ENCODE data around the gene LRP1B.
"Not testable (repeated sequence)": the region's sequence is repeated elsewhere in the genome, so short reads cannot be mapped to it uniquely, and the experiment has no call there.

LRP1B gene

DNA sequence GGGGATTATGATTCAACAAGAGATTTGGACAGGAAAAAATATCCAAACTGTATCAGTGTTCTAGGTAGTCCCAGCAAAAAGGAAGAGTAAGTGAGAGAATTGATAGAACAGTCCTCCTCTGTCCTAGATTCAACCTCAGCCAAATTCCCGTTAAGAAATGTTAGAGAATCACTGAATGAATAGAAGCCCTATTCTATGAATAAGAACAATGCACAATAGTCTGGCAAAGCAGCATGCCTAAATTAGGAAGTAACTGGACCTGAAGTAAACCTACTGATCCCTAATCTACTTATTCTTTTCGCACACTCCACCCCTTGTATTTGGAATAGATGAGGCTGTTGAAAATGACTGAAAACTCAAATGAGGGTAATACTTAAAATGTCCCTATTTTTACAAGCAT lies 1665.5 kb downstream of the LRP1B start:
- no peak for DNase-seq

DNA sequence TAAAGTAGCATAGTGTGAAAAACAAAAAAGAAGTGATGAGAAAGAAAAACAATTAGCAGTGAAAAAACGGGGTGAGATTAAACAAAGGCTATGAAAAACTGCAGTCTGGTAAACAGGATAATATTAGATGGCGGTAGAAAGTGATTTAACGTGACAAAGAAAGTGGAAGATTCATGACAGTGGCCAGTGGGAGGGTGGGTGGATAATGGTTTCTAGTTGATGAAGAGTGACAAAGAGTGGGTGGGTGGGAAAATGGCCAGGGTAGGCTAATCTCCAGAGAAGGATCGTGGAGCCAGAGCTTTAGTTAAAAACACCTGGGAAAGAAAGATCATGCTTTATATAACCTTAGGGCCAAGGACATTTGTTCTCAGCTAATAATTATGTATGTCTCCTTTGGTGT lies 1667.8 kb downstream of the LRP1B start:
- no peak for DNase-seq

DNA sequence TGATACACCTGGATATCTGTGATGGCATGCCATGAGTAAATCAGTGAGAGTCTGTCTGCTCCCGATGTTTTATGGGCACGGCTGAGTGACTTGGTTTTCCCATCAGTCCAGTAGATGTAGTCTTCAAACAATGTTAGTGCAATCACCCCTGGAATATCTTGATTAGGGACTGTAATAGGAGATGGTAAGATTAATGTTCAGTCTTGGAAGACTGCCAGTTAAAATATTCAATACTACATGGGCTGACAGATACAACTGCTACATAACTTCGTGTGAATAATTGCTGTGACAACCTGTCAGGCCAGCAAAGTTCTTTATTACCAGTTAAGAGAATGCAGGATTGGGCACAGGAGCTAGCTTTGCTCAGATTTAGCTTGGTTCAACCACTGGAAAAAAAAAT lies 1673.3 kb downstream of the LRP1B start:
- DNase-seq = no peak

- DNase-seq = no peak
Measured at GRCh38 chr2:140455315-140455714, 1675.5 kb downstream of the LRP1B start.

DNA sequence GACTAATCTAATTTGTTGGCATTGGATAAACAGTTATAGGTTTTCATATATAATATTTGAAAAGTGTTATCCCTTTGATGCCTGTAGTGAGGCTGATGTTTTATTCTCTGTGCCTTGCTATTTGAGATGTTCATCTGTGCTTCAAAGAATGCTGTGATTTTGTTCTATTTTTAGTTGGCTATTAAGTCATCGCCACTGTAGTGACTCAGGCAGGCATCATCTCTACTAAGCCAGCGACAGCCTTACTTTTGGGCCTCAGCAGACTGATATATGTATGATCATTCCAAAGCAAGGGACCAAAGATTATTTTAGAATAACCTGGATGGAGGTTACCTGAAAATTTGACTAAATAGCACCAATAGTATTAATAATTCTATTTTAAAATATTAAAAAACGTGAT lies 1676.1 kb downstream of the LRP1B start:
- DNase-seq = no peak

GRCh38 chr2:140451324-140451723 lies 1679.5 kb downstream of the LRP1B start:
- no peak for DNase-seq

- DNase-seq = no peak
Measured at GRCh38 chr2:140442319-140442718, 1688.5 kb downstream of the LRP1B start.

DNA sequence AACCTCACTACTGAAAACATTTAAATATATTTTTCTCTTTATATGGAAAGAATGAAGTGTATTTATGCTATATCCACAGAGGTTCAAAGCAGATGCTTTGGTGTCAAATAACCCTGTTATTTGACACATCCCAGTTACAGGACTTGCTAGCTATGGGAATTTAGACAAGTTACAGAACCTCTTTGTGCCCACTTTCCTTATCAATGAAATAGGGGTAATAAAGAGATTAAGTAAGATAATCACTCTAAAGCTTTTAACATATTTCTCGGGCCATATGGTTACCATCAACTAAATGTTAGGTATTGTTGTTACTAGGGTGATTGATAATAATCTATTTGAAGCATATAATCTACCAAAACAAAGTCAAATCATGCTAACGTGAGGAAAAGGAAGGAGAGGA lies 1690.0 kb downstream of the LRP1B start:
- DNase-seq = no peak

- no peak for DNase-seq
Measured at GRCh38 chr2:140436936-140437335, 1693.9 kb downstream of the LRP1B start.

DNA sequence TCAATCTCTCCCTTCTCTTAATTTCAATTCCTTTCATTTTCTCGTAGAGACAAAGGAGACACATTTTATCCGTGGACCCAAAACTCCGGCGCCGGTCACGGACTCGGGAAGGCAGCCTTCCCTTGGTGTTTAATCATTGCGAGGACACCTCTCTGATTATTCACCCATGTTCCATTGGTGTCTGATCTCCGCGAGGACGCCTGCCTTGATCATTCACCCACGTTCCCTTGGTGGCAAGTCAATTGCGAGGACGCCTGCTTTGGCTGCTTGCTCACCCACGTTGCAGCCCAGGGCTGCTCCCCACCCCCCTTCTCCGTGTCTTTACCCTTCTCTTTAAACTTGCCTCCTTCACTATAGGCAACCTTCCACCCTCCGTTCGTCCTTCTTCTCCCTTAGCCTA lies 1703.8 kb downstream of the LRP1B start:
- not testable (repeated sequence) for DNase-seq

DNA sequence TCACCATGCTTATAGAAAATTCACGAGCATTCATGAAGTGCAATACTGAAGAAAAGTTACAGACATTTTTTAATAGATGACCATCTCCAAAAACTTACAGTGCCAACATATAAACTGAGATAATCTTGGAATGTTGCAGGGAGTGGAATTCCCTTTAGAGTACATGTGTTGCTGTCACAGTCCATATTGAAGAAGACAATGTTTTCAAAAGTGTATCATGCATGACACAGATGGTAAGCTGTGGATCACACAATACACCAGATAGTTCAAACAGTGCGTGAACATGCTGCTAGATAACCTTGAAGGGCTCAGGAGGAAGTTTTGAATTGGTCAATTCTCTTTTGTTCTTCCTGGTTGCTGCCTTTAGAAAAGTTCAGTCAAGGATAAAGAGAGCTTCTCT lies 1706.3 kb downstream of the LRP1B start:
- DNase-seq = no peak

GRCh38 chr2:140422759-140423158 lies 1708.1 kb downstream of the LRP1B start:
- no peak for DNase-seq

DNA sequence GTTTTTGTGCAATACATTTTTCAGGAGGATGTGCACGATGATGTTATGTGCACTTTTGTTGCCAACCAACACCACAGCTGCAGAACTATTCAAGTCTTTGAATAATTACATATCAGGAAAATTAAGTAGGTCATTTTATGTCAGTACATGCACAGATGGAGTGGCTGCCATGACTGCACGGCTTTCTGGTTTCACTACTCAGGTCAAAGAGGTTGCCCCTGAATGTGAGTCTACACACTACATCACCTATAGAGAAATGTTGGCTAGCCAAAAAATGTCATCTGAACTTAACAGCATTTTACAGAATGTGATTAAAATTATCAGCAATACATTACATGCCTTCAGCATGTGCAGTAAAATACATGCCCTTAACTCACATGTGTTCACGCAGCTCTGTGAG lies 1713.3 kb downstream of the LRP1B start:
- no peak for DNase-seq

DNA sequence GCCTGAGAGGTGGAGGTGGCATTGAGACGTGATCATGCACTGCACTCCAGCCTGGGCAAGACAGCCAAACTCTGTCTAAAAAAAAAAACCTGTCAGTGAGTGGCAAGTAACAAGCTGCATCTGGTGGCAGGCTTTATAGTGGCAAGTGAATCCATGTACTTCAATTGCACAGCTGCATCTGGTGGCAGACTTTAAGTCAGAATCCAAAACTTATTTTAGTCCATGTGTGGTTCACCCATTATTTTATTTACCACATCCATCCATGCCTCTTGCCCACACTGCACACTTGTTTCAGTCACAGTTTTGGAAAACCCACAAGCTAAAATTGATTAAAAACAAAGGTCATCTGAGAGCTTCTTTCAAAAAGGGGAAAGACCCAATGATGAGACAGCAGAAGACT lies 1714.2 kb downstream of the LRP1B start:
- DNase-seq = no peak

- DNase-seq = not testable (repeated sequence)
Measured at GRCh38 chr2:140415035-140415434, 1715.8 kb downstream of the LRP1B start.

GRCh38 chr2:140410695-140411094 lies 1720.1 kb downstream of the LRP1B start:
- DNase-seq = no peak

DNA sequence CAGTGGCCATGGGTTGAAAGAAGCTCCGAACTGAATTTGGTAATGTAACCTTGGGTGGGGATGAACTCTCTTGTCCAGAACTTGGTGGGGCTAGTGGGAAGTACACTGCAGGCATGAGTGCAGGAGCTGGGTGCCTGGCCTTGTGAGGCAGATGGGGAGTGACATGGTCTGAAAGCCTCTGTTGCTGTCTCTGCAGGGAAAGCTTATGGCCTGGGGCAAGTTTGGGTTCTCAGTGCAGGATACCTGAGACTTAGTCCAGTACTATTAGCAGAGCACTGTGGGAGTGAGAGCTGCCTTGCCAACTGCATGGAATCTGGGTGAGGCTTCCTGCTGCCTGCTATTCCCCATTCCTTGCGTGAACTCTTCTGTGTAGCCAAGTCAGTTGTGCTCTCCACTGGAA lies 1729.8 kb downstream of the LRP1B start:
- no peak for DNase-seq

- no peak for DNase-seq
Measured at GRCh38 chr2:140392824-140393223, 1738.0 kb downstream of the LRP1B start.

DNA sequence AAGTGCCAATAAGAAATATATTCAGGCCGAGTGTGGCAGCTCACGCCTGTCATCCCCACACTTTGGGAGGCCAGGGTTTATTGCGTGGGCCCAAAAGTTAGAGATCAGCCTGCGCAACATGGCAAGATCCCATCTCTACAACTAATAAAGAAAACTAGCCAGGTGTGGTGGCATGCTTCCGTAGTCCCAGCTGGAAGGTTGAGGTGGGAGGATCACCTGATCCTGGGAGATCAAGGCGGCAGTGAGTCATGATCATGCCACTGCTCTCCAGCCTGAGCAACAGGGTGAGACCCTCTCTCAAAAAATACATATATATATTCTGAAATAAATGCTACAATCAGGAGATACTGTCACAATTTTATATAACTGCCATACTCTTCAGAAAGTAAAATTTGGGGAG lies 1745.9 kb downstream of the LRP1B start:
- no peak for DNase-seq

- DNase-seq = no peak
Measured at GRCh38 chr2:140383781-140384180, 1747.0 kb downstream of the LRP1B start.

GRCh38 chr2:140376686-140377085 lies 1754.1 kb downstream of the LRP1B start:
- no peak for DNase-seq

DNA sequence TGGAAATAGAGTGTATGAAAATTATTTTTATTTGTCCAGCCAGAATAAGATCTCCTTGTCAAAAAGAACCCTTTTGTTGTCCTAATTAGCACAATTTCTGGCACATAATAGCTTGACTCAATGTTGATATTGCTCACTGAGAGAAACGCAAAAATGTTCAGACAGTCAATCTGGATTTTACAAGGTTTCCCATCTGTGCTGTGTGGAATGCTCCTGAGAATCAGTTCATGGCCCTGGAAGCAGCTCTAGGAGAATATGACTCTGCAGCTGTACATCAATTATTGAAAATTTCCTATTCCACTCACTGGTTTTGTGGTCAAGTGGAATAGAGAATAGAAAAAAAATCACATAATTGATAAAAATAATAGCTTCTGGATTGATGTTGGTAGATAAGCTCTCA lies 1767.7 kb downstream of the LRP1B start:
- DNase-seq = no peak

DNA sequence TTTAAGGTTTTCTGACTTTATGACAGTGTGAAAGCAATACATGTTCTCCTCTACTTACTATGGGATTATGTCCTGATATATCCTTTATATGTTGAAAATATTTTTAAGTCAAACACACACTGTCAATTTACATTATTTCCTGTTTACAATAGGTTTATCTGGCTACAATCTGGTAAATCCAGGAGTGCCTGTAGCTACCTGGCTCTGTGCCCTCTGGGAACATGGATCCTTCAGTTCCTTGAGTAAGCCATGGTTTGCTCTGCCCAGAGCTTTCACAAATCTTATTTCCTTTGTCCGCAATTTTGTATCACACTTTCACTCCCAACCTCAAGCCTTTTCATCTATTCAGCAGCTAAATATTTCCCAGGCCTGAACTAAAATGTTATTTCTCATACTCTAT lies 1768.5 kb downstream of the LRP1B start:
- no peak for DNase-seq

DNA sequence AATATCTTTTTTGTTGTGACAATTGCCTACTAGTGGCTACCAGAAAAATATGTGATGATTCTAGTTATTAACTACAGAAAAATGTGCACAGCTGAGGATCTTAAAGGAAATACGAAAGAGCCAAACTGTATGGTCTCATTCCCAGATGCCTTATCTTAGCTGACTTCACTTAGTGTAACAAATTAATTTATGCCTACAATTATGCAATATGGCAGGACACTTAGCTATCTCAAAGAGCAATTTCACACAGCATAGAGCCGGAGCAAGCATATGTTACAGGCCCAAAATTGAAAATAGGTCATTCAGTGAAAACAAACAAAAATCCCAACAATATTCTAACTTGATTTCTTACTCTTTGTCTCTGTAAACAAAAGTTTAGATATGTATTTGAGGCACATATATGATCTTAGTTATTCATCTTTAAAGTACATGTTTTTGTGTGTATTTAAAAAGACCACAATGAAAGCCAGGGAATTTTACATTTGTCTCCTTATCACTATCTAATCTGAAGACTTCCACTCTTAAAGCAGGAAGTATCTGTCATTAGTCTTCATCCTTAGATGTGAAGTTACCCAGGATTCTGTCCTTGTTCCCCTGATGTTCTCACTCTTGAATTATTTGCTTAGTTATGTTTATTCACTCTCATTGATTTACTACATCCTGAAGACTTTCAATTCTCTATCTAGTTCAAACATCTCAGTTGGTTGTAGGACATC lies 1771.6 kb downstream of the LRP1B start:
- DNase-seq = no peak

DNA sequence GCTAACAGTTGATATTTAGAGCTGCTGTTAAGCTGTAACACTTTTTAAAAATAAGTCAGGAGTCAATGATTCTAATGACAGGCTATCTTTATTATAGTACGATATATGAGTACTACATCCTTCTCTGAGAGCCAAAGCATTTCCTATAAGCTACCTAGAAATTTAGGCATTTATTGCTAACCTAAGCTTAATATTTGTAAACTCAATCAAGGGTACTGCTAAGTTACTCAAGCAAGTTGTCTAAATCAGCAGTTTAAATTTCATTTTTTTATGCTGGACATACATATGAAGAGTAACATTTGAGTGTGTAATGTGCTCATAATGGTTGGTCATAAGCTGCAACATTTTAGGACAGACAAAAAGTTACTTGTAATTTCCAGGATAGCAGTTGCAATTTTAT lies 1774.1 kb downstream of the LRP1B start:
- no peak for DNase-seq
